GM23248 (cell line): ENCODE results near the gene VSTM1.

Experiments used
- EZH2 ChIP-seq: fragments of 200-600 bp; sonication (generic); IDR thresholded peaks from 2 replicates; pipeline ENCODE4 v1.6.1; 2018; ENCODE audit warnings: antibody characterized with exemption, mild to moderate bottlenecking; ENCODE audit not compliant: insufficient read depth, poor library complexity, severe bottlenecking
- EZH2phosphoT487 ChIP-seq: fragments of 200-600 bp; sonication (generic); IDR thresholded peaks from 2 replicates; pipeline ENCODE4 v1.6.1; 2018; ENCODE audit warnings: antibody characterized with exemption, moderate library complexity, mild to moderate bottlenecking, low read depth; ENCODE audit not compliant: insufficient read depth

- no peak for TF ChIP-seq EZH2phosphoT487
- TF ChIP-seq EZH2, result no peak
Observed at GRCh38 chr19:54063350-54064116, at the start of gene VSTM1.
